ENCODE results near the gene TIAL1. TPM values are rescaled to one million over a fixed set of nuclear protein-coding genes. Genes with fewer than 3 reads are reported as not detected.
A peak's percentile ranks its signal among the peaks of the same experiment; 100 is the strongest.

The TIAL1 gene
- total RNA-seq, 1 experiment from 2014 or later = 220 TPM

- Histone ChIP-seq H3K9ac (ENCODE audit: low read length) (peak overlapping the region; percentile 90), H2AFZ (ENCODE audit: low read depth, low read length, poor library complexity, severe bottlenecking) (no peak overlapping the region), H3K36me3 (ENCODE audit: control insufficient read depth in 1 of 2, insufficient read depth in 2 of 2, low read length in 2 of 2) (peaks cover 8 to 19% of the 10 kb centered on the region in 2 experiments; a peak in 3 of 4 replicates), H4K20me1 (ENCODE audit: insufficient read depth) (peaks cover 27% of the 10 kb centered on the region; the same call in 1 of the 2 replicates), H3K27ac (ENCODE audit: low read depth, low read length) (peak overlapping the region; percentile 97), H3K27me3 (ENCODE audit: insufficient read depth, low read length) (no peaks in the 10 kb centered on the region), H3K79me2 (ENCODE audit: insufficient read depth, low read length) (peaks cover 61% of the 10 kb centered on the region), H3K9me2 (ENCODE audit: insufficient read depth) (no peaks in the 10 kb centered on the region), H3K4me1 (ENCODE audit: control insufficient read depth in 1 of 2, insufficient read depth in 2 of 2, low read length in 2 of 2) (peaks cover 13 to 23% of the 10 kb centered on the region in 2 experiments), H3K4me2 (ENCODE audit: low read length) (peak overlapping the region; percentile 84), H3K9me3 (ENCODE audit: control insufficient read depth in 1 of 2, insufficient read depth in 1 of 2, low read depth in 1 of 2, low read length in 2 of 2) (no peaks in the 10 kb centered on the region; a peak in 1 of 4 replicates), H3K4me3 (replicated peaks in 1 of 2; ENCODE audit: low read depth in 1 of 2, low read length in 2 of 2) (peak overlapping the region; percentile 85 to 88)
- intact Hi-C loops (cut with micrococcal nuclease) = loop anchor here (5.0 kb wide), 2 partner anchors 132 to 388 kb away; partner anchors contain the start of genes GRK5 and INPP5F
- RAD21 ChIA-PET (ENCODE audit: low non-redundant PET in 1 of 2, low total read pairs in 2 of 2, uncharacterized antibody in 2 of 2, unreplicated experiment in 2 of 2) = no interaction called here
- CTCF ChIA-PET = interaction anchor here (0.7 kb wide), 1 partner anchor 13 kb away, joined by 4 read pairs; no protein-coding TSS in a partner anchor
- ATAC-seq = no peak
- TF ChIP-seq ZFX (IDR thresholded peaks at IDR 0.05) = no peak
- no peak for TF ChIP-seq SIN3A (IDR thresholded peaks at IDR 0.05; ENCODE audit: low read depth)
- no peak for TF ChIP-seq YY1 (IDR thresholded peaks at IDR 0.05; ENCODE audit: extremely low read depth, insufficient replicate concordance, low read depth, low read length)
- TF ChIP-seq, protein P1, sequence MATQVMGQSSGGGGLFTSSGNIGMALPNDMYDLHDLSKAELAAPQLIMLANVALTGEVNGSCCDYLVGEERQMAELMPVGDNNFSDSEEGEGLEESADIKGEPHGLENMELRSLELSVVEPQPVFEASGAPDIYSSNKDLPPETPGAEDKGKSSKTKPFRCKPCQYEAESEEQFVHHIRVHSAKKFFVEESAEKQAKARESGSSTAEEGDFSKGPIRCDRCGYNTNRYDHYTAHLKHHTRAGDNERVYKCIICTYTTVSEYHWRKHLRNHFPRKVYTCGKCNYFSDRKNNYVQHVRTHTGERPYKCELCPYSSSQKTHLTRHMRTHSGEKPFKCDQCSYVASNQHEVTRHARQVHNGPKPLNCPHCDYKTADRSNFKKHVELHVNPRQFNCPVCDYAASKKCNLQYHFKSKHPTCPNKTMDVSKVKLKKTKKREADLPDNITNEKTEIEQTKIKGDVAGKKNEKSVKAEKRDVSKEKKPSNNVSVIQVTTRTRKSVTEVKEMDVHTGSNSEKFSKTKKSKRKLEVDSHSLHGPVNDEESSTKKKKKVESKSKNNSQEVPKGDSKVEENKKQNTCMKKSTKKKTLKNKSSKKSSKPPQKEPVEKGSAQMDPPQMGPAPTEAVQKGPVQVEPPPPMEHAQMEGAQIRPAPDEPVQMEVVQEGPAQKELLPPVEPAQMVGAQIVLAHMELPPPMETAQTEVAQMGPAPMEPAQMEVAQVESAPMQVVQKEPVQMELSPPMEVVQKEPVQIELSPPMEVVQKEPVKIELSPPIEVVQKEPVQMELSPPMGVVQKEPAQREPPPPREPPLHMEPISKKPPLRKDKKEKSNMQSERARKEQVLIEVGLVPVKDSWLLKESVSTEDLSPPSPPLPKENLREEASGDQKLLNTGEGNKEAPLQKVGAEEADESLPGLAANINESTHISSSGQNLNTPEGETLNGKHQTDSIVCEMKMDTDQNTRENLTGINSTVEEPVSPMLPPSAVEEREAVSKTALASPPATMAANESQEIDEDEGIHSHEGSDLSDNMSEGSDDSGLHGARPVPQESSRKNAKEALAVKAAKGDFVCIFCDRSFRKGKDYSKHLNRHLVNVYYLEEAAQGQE (IDR thresholded peaks at IDR 0.05; ENCODE audit: low read depth) = no peak
- no TSS peak for BruUV-seq (replicated peaks)
- no peak for DNase-seq (ENCODE audit: low read depth, low spot score)
- POLR2A ChIA-PET = no interaction called here
Observed at GRCh38 chr10:119595134-119595675, 1.6 kb downstream of the TIAL1 start.

DNA sequence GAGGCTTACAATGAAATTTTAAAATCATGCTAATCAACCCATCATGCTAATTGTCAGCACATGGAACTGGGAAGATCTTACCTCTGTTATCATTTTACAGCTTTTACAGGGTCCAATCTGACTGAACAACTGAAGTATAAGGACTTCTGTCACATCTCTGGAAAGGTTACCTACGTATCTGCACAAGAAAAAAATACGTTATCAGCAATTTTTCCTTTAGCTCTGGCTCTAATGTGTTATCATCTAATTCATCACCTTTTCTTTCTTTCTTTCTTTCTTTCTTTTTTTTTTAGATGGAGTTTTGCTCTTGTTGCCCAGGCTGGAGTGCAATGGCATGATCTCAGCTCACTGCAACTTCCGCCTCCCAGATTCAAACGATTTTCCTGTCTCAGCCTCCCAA is 8.7 kb downstream of the TIAL1 start:
- ChIA-PET RAD21 (ENCODE audit: low non-redundant PET in 1 of 2, low total read pairs in 2 of 2, uncharacterized antibody in 2 of 2, unreplicated experiment in 2 of 2) (no interaction called here), CTCF (interaction anchor here (2.2 kb wide), 1 partner anchor 14 kb away, joined by 8 read pairs; no protein-coding TSS in a partner anchor), POLR2A (interaction anchor here (0.7 kb wide), 1 partner anchor 9 kb away, joined by 4 read pairs; the partner anchor contains the start of gene TIAL1)
- Histone ChIP-seq H3K9me3 (ENCODE audit: control insufficient read depth in 1 of 2, insufficient read depth in 1 of 2, low read depth in 1 of 2, low read length in 2 of 2) (no peaks in the 10 kb centered on the region), H3K36me3 (ENCODE audit: control insufficient read depth in 1 of 2, insufficient read depth in 2 of 2, low read length in 2 of 2) (peaks cover 25 to 33% of the 10 kb centered on the region in 2 experiments; a peak in 2 of 4 replicates), H3K27me3 (ENCODE audit: insufficient read depth, low read length) (no peaks in the 10 kb centered on the region), H3K4me1 (ENCODE audit: control insufficient read depth in 1 of 2, insufficient read depth in 2 of 2, low read length in 2 of 2) (no peaks in the 10 kb centered on the region), H3K4me3 (replicated peaks in 1 of 2; ENCODE audit: low read depth in 1 of 2, low read length in 2 of 2) (no peak overlapping the region), H3K9ac (ENCODE audit: low read length) (no peak overlapping the region), H3K27ac (ENCODE audit: low read depth, low read length) (no peak overlapping the region), H4K20me1 (ENCODE audit: insufficient read depth) (peaks cover 65% of the 10 kb centered on the region), H3K79me2 (ENCODE audit: insufficient read depth, low read length) (peaks cover 100% of the 10 kb centered on the region), H3K4me2 (ENCODE audit: low read length) (no peak overlapping the region), H3K9me2 (ENCODE audit: insufficient read depth) (no peaks in the 10 kb centered on the region), H2AFZ (ENCODE audit: low read depth, low read length, poor library complexity, severe bottlenecking) (no peak overlapping the region)
- BruUV-seq (replicated peaks) = no TSS peak
- no peak for ATAC-seq
- DNase-seq (ENCODE audit: low read depth, low spot score) = no peak
- intact Hi-C loops (cut with micrococcal nuclease) = no loop called here
- no peak for TF ChIP-seq CEBPB (IDR thresholded peaks at IDR 0.05; ENCODE audit: low read depth)
- no peak for TF ChIP-seq EZH2 (IDR thresholded peaks at IDR 0.05)
- TF ChIP-seq JUND (IDR thresholded peaks at IDR 0.05) = no peak
- TF ChIP-seq, protein P1 (IDR thresholded peaks at IDR 0.05; ENCODE audit: low read depth) = no peak
- TF ChIP-seq POLR2A (IDR thresholded peaks at IDR 0.05; ENCODE audit: borderline replicate concordance, extremely low read depth, insufficient read depth, insufficient read length) = no peak
- no peak for TF ChIP-seq POLR2AphosphoS5 (IDR thresholded peaks at IDR 0.05; ENCODE audit: low read depth, low read length)
- TF ChIP-seq CBX3 (IDR thresholded peaks at IDR 0.05; ENCODE audit: low read depth) = no peak
- TF ChIP-seq SP1 (IDR thresholded peaks at IDR 0.05; ENCODE audit: low read depth) = no peak
- no peak for TF ChIP-seq MAX (IDR thresholded peaks at IDR 0.05)
- no peak for TF ChIP-seq SRF (IDR thresholded peaks at IDR 0.05; ENCODE audit: low read depth)
- no peak for TF ChIP-seq ELF1 (IDR thresholded peaks at IDR 0.05; ENCODE audit: borderline replicate concordance, low read depth)
- no peak for TF ChIP-seq SIN3A (IDR thresholded peaks at IDR 0.05; ENCODE audit: low read depth)
